Upper lobe of left lung (tissue), 4 donors: Measurements from ENCODE around the gene ZNF107.

ENCODE experiments used
- CTCF ChIP-seq, 6 experiments: fragments of 450-650 bp in 4 of 6; fragments of 200-600 bp in 2 of 6; sonication (generic) in 2 of 6; IDR thresholded peaks; one replicate each; pipeline ENCODE4 v1.5.1; 2016 to 2019; ENCODE audit warnings: antibody characterized with exemption in 6 of 6
- EP300 ChIP-seq, 4 donors: sonication (generic); formaldehyde crosslinking; IDR thresholded peaks; one replicate each; pipeline ENCODE4 v1.5.1; 2017; ENCODE audit warnings: antibody characterized with exemption in 4 of 4, control low read depth in 2 of 4
- POLR2A ChIP-seq, 4 donors: fragments of 450-650 bp; IDR thresholded peaks; one replicate each; pipeline ENCODE4 v1.5.1; 2016 to 2017; ENCODE audit warnings: antibody characterized with exemption in 4 of 4, mild to moderate bottlenecking in 2 of 4
- POLR2AphosphoS5 ChIP-seq, 2 donors: sonication (generic); formaldehyde crosslinking; IDR thresholded peaks; one replicate each; pipeline ENCODE4 v1.5.1; 2017; ENCODE audit warnings: antibody characterized with exemption in 2 of 2

- TF ChIP-seq CTCF (IDR thresholded peaks at IDR 0.05): no peak
- no peak for TF ChIP-seq POLR2AphosphoS5 (IDR thresholded peaks at IDR 0.05)
- TF ChIP-seq POLR2A (IDR thresholded peaks at IDR 0.05): no peak
- no peak for TF ChIP-seq EP300 (IDR thresholded peaks at IDR 0.05)
These were observed 10.1 kb upstream of the ZNF107 start for GRCh38 chr7:64655811-64656210.
